K562 (cell line): ENCODE data around the gene WIPF2. TPM values are rescaled to one million over a fixed set of nuclear protein-coding genes. Genes with fewer than 3 reads are reported as not detected.

Experiments used
- ATAC-seq: fragments of 200-7000 bp; cut with Tn5 transposase; 3 replicates; pipeline ENCODE4 v1.9.1; 2020; ENCODE audit warnings: moderate library complexity
- BruUV-seq: library from RNA; stranded (reverse); fragments of 400-500 nt; replicated peaks from 2 replicates; lab custom pipeline; 2021; lab: Mats Ljungman, UMichigan
- CTCF ChIA-PET: fragments of 300-600 bp; formaldehyde crosslinking; extraction: SDS; loops from one replicate; lab custom pipeline; 2021; ENCODE audit warnings: low intra/inter-chr PET ratio; lab: Yijun Ruan, JAX
- POLR2A ChIA-PET: fragments of 300-600, 350-650 bp; sonication (Branson Sonifier 250); formaldehyde crosslinking; extraction: SDS; loops from one replicate; lab custom pipeline; 2021; ENCODE audit warnings: antibody characterized with exemption, inconsistent platforms; lab: Yijun Ruan, JAX
- DNase-seq, 4 experiments: peaks; one replicate each; pipeline versions ENCODE4 v3.0.0 to v3.0.0-alpha.2; 2011 to 2018; ENCODE audit warnings: low spot score in 3 of 4, mixed read lengths in 3 of 4; ENCODE audit errors: extremely low read depth in 1 of 4
- FAIRE-seq: peaks from 2 replicates; lab custom pipeline; 2011; peaks lifted over from hg19 to GRCh38; lab: Jason Lieb, UNC
- H2AFZ ChIP-seq: 2 replicates; pipeline ENCODE4 v1.6.0; 2011; ENCODE audit warnings: low read depth, low read length, control low read depth, inconsistent platforms
- H3K27ac ChIP-seq: fragments of 200-600 bp; 3 replicates; pipeline ENCODE4 v1.8.0; 2011; ENCODE audit warnings: low read depth, mild to moderate bottlenecking, control low read depth, inconsistent platforms, low read length, moderate library complexity, mixed read lengths; ENCODE audit errors: extremely low read depth
- H3K27me3 ChIP-seq, 2 experiments: fragments of 300-600 bp in 1 of 2; 2 replicates in 1 of 2; 3 replicates in 1 of 2; pipeline versions ENCODE4 v1.6.0 to v1.8.0; 2011; ENCODE audit warnings: inconsistent platforms in 2 of 2, low read length in 2 of 2, mild to moderate bottlenecking in 1 of 2, mixed read lengths in 1 of 2, moderate library complexity in 1 of 2; ENCODE audit not compliant: control insufficient read depth in 2 of 2, insufficient read depth in 2 of 2
- H3K36me3 ChIP-seq: fragments of 300-600 bp; 3 replicates; pipeline ENCODE4 v1.8.0; 2011; ENCODE audit warnings: mild to moderate bottlenecking, low read length, inconsistent platforms; ENCODE audit not compliant: control insufficient read depth, insufficient read depth
- H3K4me1 ChIP-seq, 2 experiments: fragments of 200-600 bp in 1 of 2; replicated peaks in 1 of 2; 2 replicates in 1 of 2; 3 replicates in 1 of 2; pipeline versions ENCODE4 v1.5.1 to v1.8.0; 2011; ENCODE audit warnings: inconsistent platforms in 2 of 2, low read length in 2 of 2, mild to moderate bottlenecking in 1 of 2, mixed read lengths in 1 of 2, moderate library complexity in 1 of 2; ENCODE audit not compliant: control insufficient read depth in 2 of 2, insufficient read depth in 2 of 2
- H3K4me2 ChIP-seq: 2 replicates; pipeline ENCODE4 v1.6.1; 2011; ENCODE audit warnings: low read length, control low read depth, inconsistent platforms, mixed read lengths; ENCODE audit not compliant: insufficient read depth
- H3K4me3 ChIP-seq: fragments of 200-600 bp; sonication (generic), shearing (Covaris generic); 2 replicates; pipeline ENCODE4 v1.5.1; 2016; ENCODE audit warnings: control low read depth, inconsistent platforms
- H3K79me2 ChIP-seq: fragments of 200-600 bp; 3 replicates; pipeline ENCODE4 v1.8.0; 2011; ENCODE audit warnings: low read length, inconsistent platforms; ENCODE audit not compliant: control insufficient read depth, insufficient read depth
- H3K9ac ChIP-seq, 2 experiments: 2 replicates each; pipeline versions ENCODE4 v1.6.0 to v1.6.1; 2011; ENCODE audit warnings: low read depth in 2 of 2, low read length in 2 of 2, control low read depth in 1 of 2, inconsistent platforms in 1 of 2, mild to moderate bottlenecking in 1 of 2, mixed read lengths in 1 of 2; ENCODE audit not compliant: insufficient read depth in 1 of 2
- H3K9me1 ChIP-seq: one replicate; pipeline ENCODE4 v1.6.0; 2011; ENCODE audit warnings: inconsistent platforms, mild to moderate bottlenecking, low read length, moderate library complexity; ENCODE audit not compliant: control insufficient read depth, insufficient read depth
- H3K9me3 ChIP-seq: replicated peaks from 2 replicates; pipeline ENCODE4 v1.5.1; 2011; ENCODE audit warnings: low read depth, low read length, inconsistent platforms; ENCODE audit not compliant: control insufficient read depth, insufficient read depth
- H4K20me1 ChIP-seq: replicated peaks from 2 replicates; pipeline ENCODE4 v1.6.1; 2011; ENCODE audit warnings: low read length, inconsistent platforms, mixed read lengths; ENCODE audit not compliant: control insufficient read depth, insufficient read depth
- AFF1 ChIP-seq, 2 experiments: fragments of 450-650 bp; IDR thresholded peaks; 2 replicates each; pipeline ENCODE4 v1.6.1; 2018; ENCODE audit warnings: mild to moderate bottlenecking in 2 of 2, low read depth in 1 of 2; ENCODE audit not compliant: partially characterized antibody in 2 of 2
- CBX3 ChIP-seq, 2 experiments: IDR thresholded peaks; 1 replicate in 1 of 2; 2 replicates in 1 of 2; pipeline ENCODE4 v1.6.1; 2012; ENCODE audit warnings: inconsistent platforms in 2 of 2, low read length in 2 of 2, borderline replicate concordance in 1 of 2, control low read depth in 1 of 2
- JUND ChIP-seq, 2 experiments: IDR thresholded peaks; 2 replicates in 1 of 2; 3 replicates in 1 of 2; pipeline ENCODE4 v1.6.1; 2011; ENCODE audit warnings: borderline replicate concordance in 2 of 2, low read depth in 2 of 2, low read length in 2 of 2, improper control_type of control experiment in 1 of 2, missing biosample characterization in 1 of 2, missing genetic modification characterization in 1 of 2, missing genetic modification reagents in 1 of 2
- POLR2G ChIP-seq: fragments of 200-400 bp; formaldehyde crosslinking; IDR thresholded peaks from 2 replicates; pipeline ENCODE4 v1.6.1; 2017; ENCODE audit warnings: low read depth, mild to moderate bottlenecking, antibody characterized with exemption, low read length, moderate library complexity
- SFPQ ChIP-seq: fragments of 200-400 bp; formaldehyde crosslinking; IDR thresholded peaks from 2 replicates; pipeline ENCODE4 v1.6.1; 2017; ENCODE audit warnings: mild to moderate bottlenecking, low read depth, low read length, moderate library complexity
- ZEB2 ChIP-seq: fragments of 450-650 bp; IDR thresholded peaks from 2 replicates; pipeline ENCODE4 v1.6.1; 2016
- ZNF780A ChIP-seq: fragments of 250-450 bp; sonication (Bioruptor Pico); IDR thresholded peaks from 2 replicates; pipeline ENCODE4 v1.5.0; 2021; ENCODE audit warnings: mild to moderate bottlenecking
- WGBS: fragments of 100-300 bp; shearing (Covaris generic); methylation state at CpG from one replicate; pipeline ENCODE4 v1.1.6; 2016; ENCODE audit warnings: low coverage, mixed read lengths; ENCODE audit not compliant: insufficient coverage; ENCODE audit errors: missing lambda C conversion rate; 5-methylcytosine and 5-hydroxymethylcytosine counted together
- in situ Hi-C: fragments of 300-500 bp; cut with MboI; formaldehyde crosslinking; loops from 4 replicates; pipeline ENCODE4 v1.15.0; 2018; ENCODE audit warnings: inconsistent platforms, mixed read lengths
- intact Hi-C: fragments of 100-400 bp; cut with micrococcal nuclease; formaldehyde crosslinking; loops from 2 replicates; pipeline ENCODE4 v1.14.2; 2022
- polyA plus RNA-seq, 8 experiments: library from polyadenylated mRNA; depleted of rRNA in 4 of 8; stranded (reverse) in 5 of 8; unstranded in 3 of 8; fragments of >200 nt; fragmentation: Nextera tagmentation in 2 of 8; fragmentation: Illumina TruSeq in 1 of 8; extraction: Ambion mirVana in 2 of 8; extraction: Trizol in 1 of 8; gene quantifications; 2 replicates each; pipeline versions ENCODE4 v1.2.1 to v1.2.3, GENCODE V29; 2011 to 2014; ENCODE audit warnings: inconsistent platforms in 1 of 8, missing spikeins in 1 of 8
- total RNA-seq, 7 experiments: library from RNA; depleted of rRNA in 6 of 7; stranded (reverse); fragments of >200 nt in 6 of 7; fragmentation: Illumina TruSeq in 2 of 7; extraction: Trizol in 2 of 7; gene quantifications; 2 replicates each; pipeline versions ENCODE4 v1.2.1 to v1.2.3, GENCODE V29; 2011 to 2021; ENCODE audit warnings: low replicate concordance in 1 of 7
- TF ChIP-seq, protein P1 (sequence below): sonication (generic); formaldehyde crosslinking; IDR thresholded peaks from 2 replicates; pipeline ENCODE4 v1.9.0; 2022; ENCODE audit warnings: mild to moderate bottlenecking, missing genetic modification reagents

WIPF2 gene
- total and polyA plus RNA-seq, 9 of the 15 experiments (the other 6 are each of a cell fraction or from before 2014, with no cell fraction given), result 3.6 to 15.0 (median 5.3) TPM

DNA sequence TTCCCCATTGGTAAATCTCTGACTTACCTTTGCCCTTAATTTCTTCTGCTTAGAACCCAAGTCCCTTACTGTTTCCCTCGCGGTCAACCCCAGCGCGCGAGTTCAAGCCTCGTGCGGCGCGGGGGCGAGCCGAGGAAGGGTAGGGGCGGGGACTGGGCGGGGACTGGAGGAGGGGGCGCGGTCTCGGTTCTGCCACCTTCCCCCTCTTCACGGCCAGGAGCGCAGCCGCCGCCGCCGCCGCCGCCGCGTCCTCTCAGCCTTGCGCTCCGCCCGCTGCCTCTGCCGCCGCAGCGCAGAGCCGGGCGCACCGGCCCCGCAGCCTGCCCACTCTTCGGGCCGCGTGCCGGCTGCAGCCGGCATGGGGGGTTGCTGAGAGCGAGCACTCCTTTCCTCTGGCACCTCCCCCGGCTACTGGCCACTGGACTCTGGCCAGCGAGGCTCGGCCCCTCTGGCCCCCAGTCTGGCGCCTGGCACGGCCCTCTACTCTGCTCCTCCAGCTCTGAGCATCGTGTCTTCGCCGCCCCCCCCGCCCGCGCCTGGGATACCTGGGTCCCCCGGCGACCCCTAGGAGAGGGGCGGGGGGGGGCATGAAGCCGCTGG lies 41.7 kb upstream of the WIPF2 start, which contains the start of gene RAPGEFL1:
Gene RAPGEFL1, plus strand, starts transcription at position 196 of the 600 bp plus-strand sequence. Its CDS starts 392 bp downstream, at position 588.
- CTCF ChIA-PET, result no interaction called here
- no TSS peak for BruUV-seq
- H3K9me1 ChIP-seq, result peaks cover 5% of the 10 kb centered on the region
- FAIRE-seq, result peak; percentile 86
- no peaks in the 10 kb centered on the region for H3K27me3 ChIP-seq
- WGBS, result 1% methylated on average over 31 of the region's 57 CpGs
- H3K79me2 ChIP-seq, result no peaks in the 10 kb centered on the region
- intact Hi-C loops (no loop called here), in situ Hi-C loops (no loop called here)
- peak within 1 kb of the TSS; percentile 60 for H3K4me2 ChIP-seq
- POLR2A ChIA-PET, result interaction anchor here (0.6 kb wide), 1 partner anchor 16 kb away, joined by 3 read pairs; no protein-coding TSS in a partner anchor
- H3K4me3 ChIP-seq, result peak within 1 kb of the TSS; percentile 49
- no peaks in the 10 kb centered on the region for H3K9me3 ChIP-seq
- DNase-seq, result peak; percentile 88 to 97 (median 94)
- ATAC-seq, result peak; percentile 97
- H3K36me3 ChIP-seq, result peaks cover 20% of the 10 kb centered on the region; the same call in 2 of the 3 replicates
- no peaks in the 10 kb centered on the region for H4K20me1 ChIP-seq
- H3K9ac ChIP-seq, result peak within 1 kb of the TSS; percentile 44 to 94
- peak within 1 kb of the TSS; percentile 89 for H2AFZ ChIP-seq
- peaks cover 10 to 28% of the 10 kb centered on the region in 2 experiments; a peak in 4 of 5 replicates for H3K4me1 ChIP-seq
- H3K27ac ChIP-seq, result peak within 1 kb of the TSS; percentile 56; the same call in 2 of the 3 replicates
- TF ChIP-seq POLR2G (peak; percentile 68), CBX3 (IDR thresholded peaks at IDR 0.05; ENCODE audit: borderline replicate concordance in 1 of 2, low read length in 2 of 2) (peak in 1 of 2 experiments; percentile 60; a peak in 1 of 3 replicates), ZEB2 (no peak), ZNF780A (CRISPR knock-in tag) (no peak), JUND (IDR thresholded peaks at IDR 0.05; ENCODE audit: borderline replicate concordance, low read depth, low read length) (0 out of 2 replicates have a peak, but pooled peaks have one; percentile 2), JUND (tag; IDR thresholded peaks at IDR 0.05; ENCODE audit: borderline replicate concordance, low read depth, low read length) (no peak), AFF1 (IDR thresholded peaks at IDR 0.05; ENCODE audit: low read depth in 1 of 2, partially characterized antibody in 2 of 2) (no peak), SFPQ (no peak)
- TF ChIP-seq, protein P1, sequence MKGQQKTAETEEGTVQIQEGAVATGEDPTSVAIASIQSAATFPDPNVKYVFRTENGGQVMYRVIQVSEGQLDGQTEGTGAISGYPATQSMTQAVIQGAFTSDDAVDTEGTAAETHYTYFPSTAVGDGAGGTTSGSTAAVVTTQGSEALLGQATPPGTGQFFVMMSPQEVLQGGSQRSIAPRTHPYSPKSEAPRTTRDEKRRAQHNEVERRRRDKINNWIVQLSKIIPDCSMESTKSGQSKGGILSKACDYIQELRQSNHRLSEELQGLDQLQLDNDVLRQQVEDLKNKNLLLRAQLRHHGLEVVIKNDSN (CRISPR knock-in tag), result no peak
